ENCODE results near the gene NAGK. TPM values are rescaled to one million over a fixed set of nuclear protein-coding genes. Genes with fewer than 3 reads are reported as not detected.

The NAGK gene
- total RNA-seq, 1 donor from 2014 or later = 96.2 TPM

GRCh38 chr2:71067567-71068217 lies 756 bp upstream of the NAGK start:
- Mint-ChIP-seq H3K9me3 (no peaks in the 10 kb centered on the region), H3K27me3 (ENCODE audit: low read depth) (peaks cover under 1% of the 10 kb centered on the region), H3K36me3 (no peaks in the 10 kb centered on the region), H3K27ac (peak overlapping the region; percentile 99), H3K4me1 (peaks cover 50% of the 10 kb centered on the region), H3K4me3 (peak overlapping the region; percentile 97)
- no peak for DNase-seq (ENCODE audit: low spot score in 2 of 2, unreplicated experiment in 2 of 2)
- TF ChIP-seq, protein P1, sequence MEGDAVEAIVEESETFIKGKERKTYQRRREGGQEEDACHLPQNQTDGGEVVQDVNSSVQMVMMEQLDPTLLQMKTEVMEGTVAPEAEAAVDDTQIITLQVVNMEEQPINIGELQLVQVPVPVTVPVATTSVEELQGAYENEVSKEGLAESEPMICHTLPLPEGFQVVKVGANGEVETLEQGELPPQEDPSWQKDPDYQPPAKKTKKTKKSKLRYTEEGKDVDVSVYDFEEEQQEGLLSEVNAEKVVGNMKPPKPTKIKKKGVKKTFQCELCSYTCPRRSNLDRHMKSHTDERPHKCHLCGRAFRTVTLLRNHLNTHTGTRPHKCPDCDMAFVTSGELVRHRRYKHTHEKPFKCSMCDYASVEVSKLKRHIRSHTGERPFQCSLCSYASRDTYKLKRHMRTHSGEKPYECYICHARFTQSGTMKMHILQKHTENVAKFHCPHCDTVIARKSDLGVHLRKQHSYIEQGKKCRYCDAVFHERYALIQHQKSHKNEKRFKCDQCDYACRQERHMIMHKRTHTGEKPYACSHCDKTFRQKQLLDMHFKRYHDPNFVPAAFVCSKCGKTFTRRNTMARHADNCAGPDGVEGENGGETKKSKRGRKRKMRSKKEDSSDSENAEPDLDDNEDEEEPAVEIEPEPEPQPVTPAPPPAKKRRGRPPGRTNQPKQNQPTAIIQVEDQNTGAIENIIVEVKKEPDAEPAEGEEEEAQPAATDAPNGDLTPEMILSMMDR (IDR thresholded peaks at IDR 0.05; ENCODE audit: unreplicated experiment) = no peak

DNA sequence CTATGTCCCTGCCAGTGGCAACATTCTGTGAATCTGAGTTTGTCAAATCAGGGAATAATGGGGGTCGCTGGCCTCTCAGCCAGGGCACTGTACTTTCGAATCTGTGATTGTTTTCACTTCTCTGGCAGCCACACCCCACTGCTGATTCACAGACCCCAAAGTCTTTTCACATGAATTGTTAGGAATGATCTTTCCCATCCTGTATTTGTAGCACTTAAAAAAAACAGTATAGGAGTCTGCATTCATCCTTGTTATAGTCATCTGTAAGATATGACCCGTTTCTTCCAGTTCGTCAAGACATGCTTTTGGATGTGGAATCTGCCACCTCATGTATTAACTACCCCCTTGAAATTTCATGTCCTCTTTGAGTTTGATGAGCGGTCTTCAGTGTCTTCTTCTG lies 928 bp downstream of the NAGK start:
- Mint-ChIP-seq H3K36me3 (peaks cover 11% of the 10 kb centered on the region), H3K27me3 (ENCODE audit: low read depth) (no peaks in the 10 kb centered on the region), H3K4me3 (peak overlapping the region; percentile 97), H3K4me1 (peaks cover 42% of the 10 kb centered on the region), H3K27ac (no peak overlapping the region), H3K9me3 (no peaks in the 10 kb centered on the region)
- DNase-seq (ENCODE audit: low spot score in 2 of 2, unreplicated experiment in 2 of 2) = no peak
- TF ChIP-seq, protein P1 (IDR thresholded peaks at IDR 0.05; ENCODE audit: unreplicated experiment) = no peak

GRCh38 chr2:71070294-71071093 lies 2.0 kb downstream of the NAGK start:
- H3K4me3 Mint-ChIP-seq = peak overlapping the region; percentile 13
- H3K9me3 Mint-ChIP-seq = no peaks in the 10 kb centered on the region
- TF ChIP-seq, protein P1 (IDR thresholded peaks at IDR 0.05; ENCODE audit: unreplicated experiment) = no peak
- DNase-seq (ENCODE audit: low spot score in 2 of 2, unreplicated experiment in 2 of 2) = no peak
- no peaks in the 10 kb centered on the region for H3K27me3 Mint-ChIP-seq (ENCODE audit: low read depth)
- H3K27ac Mint-ChIP-seq = peak overlapping the region; percentile 13
- peaks cover 37% of the 10 kb centered on the region for H3K4me1 Mint-ChIP-seq
- H3K36me3 Mint-ChIP-seq = peaks cover 12% of the 10 kb centered on the region

- Mint-ChIP-seq H3K27me3 (ENCODE audit: low read depth) (no peaks in the 10 kb centered on the region), H3K27ac (peak overlapping the region; percentile 84), H3K36me3 (peaks cover 12% of the 10 kb centered on the region), H3K4me1 (peaks cover 36% of the 10 kb centered on the region), H3K4me3 (no peak overlapping the region), H3K9me3 (no peaks in the 10 kb centered on the region)
- no peak for DNase-seq (ENCODE audit: low spot score in 2 of 2, unreplicated experiment in 2 of 2)
- TF ChIP-seq, protein P1 (IDR thresholded peaks at IDR 0.05; ENCODE audit: unreplicated experiment) = no peak
These were observed 3.4 kb downstream of the NAGK start for GRCh38 chr2:71071681-71072398.

DNA sequence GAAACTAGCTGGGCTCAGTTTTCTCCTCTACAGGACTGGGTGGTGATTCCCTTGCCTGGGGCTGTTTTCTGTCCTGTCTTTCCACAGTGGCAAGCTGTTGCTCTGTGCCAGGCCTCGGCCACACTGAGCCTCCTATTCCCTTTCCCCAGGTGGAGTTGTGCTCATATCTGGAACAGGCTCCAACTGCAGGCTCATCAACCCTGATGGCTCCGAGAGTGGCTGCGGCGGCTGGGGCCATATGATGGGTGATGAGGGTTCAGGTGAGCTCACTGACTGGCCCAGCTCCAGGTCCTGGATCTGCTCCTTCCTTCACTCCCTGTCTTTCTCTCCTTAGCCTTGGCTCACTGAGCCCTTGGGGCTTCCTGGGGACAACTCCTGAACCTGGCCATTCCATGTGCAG lies 4.0 kb downstream of the NAGK start:
- TF ChIP-seq, protein P1 (IDR thresholded peaks at IDR 0.05; ENCODE audit: unreplicated experiment) = no peak
- DNase-seq (ENCODE audit: low spot score in 2 of 2, unreplicated experiment in 2 of 2) = no peak
- Mint-ChIP-seq H3K27ac (no peak overlapping the region), H3K27me3 (ENCODE audit: low read depth) (no peaks in the 10 kb centered on the region), H3K9me3 (no peaks in the 10 kb centered on the region), H3K4me3 (no peak overlapping the region), H3K36me3 (peaks cover 15% of the 10 kb centered on the region), H3K4me1 (peaks cover 31% of the 10 kb centered on the region)
